Naive B cell (primary cell): ENCODE data around the gene ANKMY1. TPM values are rescaled to one million over a fixed set of nuclear protein-coding genes. Genes with fewer than 3 reads are reported as not detected.
"Not testable (repeated sequence)": the region's sequence is repeated elsewhere in the genome, so short reads cannot be mapped to it uniquely, and the experiment has no call there.

Experiments
- ATAC-seq, 2 donors: fragments of 150-1000 bp; cut with Tn5 transposase; 2 replicates each; pipeline ENCODE4 v1.10.0; 2021; ENCODE audit warnings: low read depth in 2 of 2, mild to moderate bottlenecking in 2 of 2, moderate library complexity in 2 of 2
- DNase-seq: peaks from one replicate; pipeline ENCODE4 v3.0.0; 2022
- H3K27ac Mint-ChIP-seq, 6 donors: one replicate each; pipeline ENCODE4 v1.8.0; 2020 to 2022; ENCODE audit warnings: mild to moderate bottlenecking in 6 of 6, mixed read lengths in 6 of 6, moderate library complexity in 5 of 6, inconsistent platforms in 2 of 6
- H3K27me3 Mint-ChIP-seq, 3 donors: one replicate each; pipeline ENCODE4 v1.8.0; 2021 to 2022; ENCODE audit warnings: mixed read lengths in 3 of 3, mild to moderate bottlenecking in 1 of 3
- H3K36me3 Mint-ChIP-seq, 2 donors: one replicate each; pipeline ENCODE4 v1.8.0; 2020 to 2022; ENCODE audit warnings: mixed read lengths in 2 of 2, inconsistent platforms in 1 of 2, mild to moderate bottlenecking in 1 of 2
- H3K4me1 Mint-ChIP-seq, 3 donors: one replicate each; pipeline ENCODE4 v1.8.0; 2020 to 2022; ENCODE audit warnings: mixed read lengths in 3 of 3, inconsistent platforms in 1 of 3, mild to moderate bottlenecking in 1 of 3, moderate library complexity in 1 of 3
- H3K4me3 Mint-ChIP-seq, 8 donors: one replicate each; pipeline ENCODE4 v1.8.0; 2020 to 2022; ENCODE audit warnings: mild to moderate bottlenecking in 8 of 8, mixed read lengths in 8 of 8, moderate library complexity in 8 of 8, inconsistent platforms in 2 of 8
- H3K9me3 Mint-ChIP-seq, 7 donors: one replicate each; pipeline ENCODE4 v1.8.0; 2020 to 2022; ENCODE audit warnings: mixed read lengths in 7 of 7, mild to moderate bottlenecking in 5 of 7, inconsistent platforms in 2 of 7, moderate library complexity in 1 of 7
- polyA plus RNA-seq, 6 donors: library from polyadenylated mRNA; unstranded; fragments of 300-500 nt; fragmentation: Illumina TruSeq; gene quantifications; one replicate each; pipeline ENCODE4 v1.2.3, GENCODE V29; 2021; ENCODE audit warnings: low read depth in 6 of 6

Gene ANKMY1
- polyA plus RNA-seq, 6 donors from 2014 or later = 5.8 to 21.1 (median 8.9) TPM

DNA sequence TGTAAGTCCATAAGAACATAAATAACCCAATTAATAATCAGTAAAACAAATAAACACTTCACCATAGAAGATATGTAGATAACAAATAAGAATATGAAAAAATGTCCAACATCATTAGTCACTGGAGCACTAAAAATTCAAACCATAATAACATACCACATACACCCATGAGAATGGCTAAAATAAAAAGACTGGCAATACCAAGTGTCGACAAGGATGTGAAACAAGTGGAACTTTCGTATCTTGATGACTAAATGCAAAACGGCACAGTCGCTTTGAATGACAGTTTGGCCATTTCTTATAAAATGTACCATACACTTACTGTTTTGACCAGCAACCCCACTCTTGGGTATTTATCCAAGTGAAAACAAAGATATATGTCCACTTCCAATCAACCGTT is 26.8 kb downstream of the ANKMY1 start:
- peaks cover 6 to 20% (median 14%) of the 10 kb centered on the region in 3 donors for H3K4me1 Mint-ChIP-seq
- H3K9me3 Mint-ChIP-seq = peaks cover 18 to 37% (median 32%) of the 10 kb centered on the region in 7 donors
- no peak overlapping the region for H3K27ac Mint-ChIP-seq
- no peak for ATAC-seq
- peaks cover 41 to 68% of the 10 kb centered on the region in 2 donors for H3K36me3 Mint-ChIP-seq
- H3K4me3 Mint-ChIP-seq = no peak overlapping the region
- no peaks in the 10 kb centered on the region for H3K27me3 Mint-ChIP-seq
- no peak for DNase-seq

- ATAC-seq (no peak), DNase-seq (no peak)
- H3K27me3 Mint-ChIP-seq = no peaks in the 10 kb centered on the region
- peaks cover 18 to 37% (median 32%) of the 10 kb centered on the region in 7 donors for H3K9me3 Mint-ChIP-seq
- H3K4me1 Mint-ChIP-seq = peaks cover 10 to 14% (median 11%) of the 10 kb centered on the region in 3 donors
- H3K36me3 Mint-ChIP-seq = peaks cover 36 to 73% of the 10 kb centered on the region in 2 donors
- no peak overlapping the region for H3K4me3 Mint-ChIP-seq
- no peak overlapping the region for H3K27ac Mint-ChIP-seq
Measured at GRCh38 chr2:240530181-240530580, 27.6 kb downstream of the ANKMY1 start.

DNA sequence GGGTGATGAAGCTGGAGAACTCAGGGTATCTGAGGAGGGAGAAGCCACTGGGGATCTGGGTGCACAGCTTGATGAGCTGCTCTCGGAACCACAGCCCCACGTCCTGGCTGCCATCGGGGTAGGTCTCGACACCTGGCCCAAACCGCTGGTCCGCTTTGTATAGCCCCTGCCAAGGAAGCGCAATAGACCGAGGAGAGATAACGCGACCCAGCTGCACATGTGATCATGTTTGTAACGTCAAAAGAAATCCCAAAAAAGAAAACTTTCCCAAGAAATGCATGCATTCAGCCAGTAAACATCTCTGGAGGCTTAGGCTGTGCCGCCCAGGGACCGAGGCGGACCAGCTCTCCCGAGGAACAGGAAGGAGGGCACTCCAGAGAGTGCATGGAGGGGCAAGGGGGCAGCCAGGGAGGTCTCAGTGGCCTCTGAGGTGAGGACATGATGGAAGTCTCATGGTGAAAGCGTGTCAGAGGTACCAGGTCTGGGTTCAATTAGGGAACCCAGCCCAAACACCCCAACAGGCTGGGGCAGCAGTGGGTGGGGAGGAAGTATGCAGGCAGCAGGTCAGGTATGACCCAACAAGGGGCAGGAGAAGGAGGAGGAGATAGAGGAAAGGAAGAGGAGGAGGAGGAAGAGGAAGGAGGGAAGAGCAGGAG is 28.3 kb downstream of the ANKMY1 start:
- ATAC-seq (no peak), DNase-seq (no peak)
- H3K27ac Mint-ChIP-seq = peak overlapping the region in 1 of 6 donors; percentile 28
- H3K36me3 Mint-ChIP-seq = peaks cover 40 to 73% of the 10 kb centered on the region in 2 donors
- H3K27me3 Mint-ChIP-seq = no peaks in the 10 kb centered on the region
- H3K4me3 Mint-ChIP-seq = peak overlapping the region in 1 of 8 donors; percentile 40
- peaks cover 7 to 19% (median 16%) of the 10 kb centered on the region in 3 donors for H3K4me1 Mint-ChIP-seq
- H3K9me3 Mint-ChIP-seq = peaks cover 19 to 44% (median 32%) of the 10 kb centered on the region in 7 donors

- ATAC-seq = no peak
- Mint-ChIP-seq H3K36me3 (peaks cover 42 to 71% of the 10 kb centered on the region in 2 donors), H3K27me3 (no peaks in the 10 kb centered on the region), H3K4me1 (peaks cover 7 to 19% (median 16%) of the 10 kb centered on the region in 3 donors), H3K9me3 (peaks cover 18 to 43% (median 35%) of the 10 kb centered on the region in 7 donors), H3K27ac (no peak overlapping the region), H3K4me3 (no peak overlapping the region)
- no peak for DNase-seq
Measured at GRCh38 chr2:240528406-240529040, 29.3 kb downstream of the ANKMY1 start.

DNA sequence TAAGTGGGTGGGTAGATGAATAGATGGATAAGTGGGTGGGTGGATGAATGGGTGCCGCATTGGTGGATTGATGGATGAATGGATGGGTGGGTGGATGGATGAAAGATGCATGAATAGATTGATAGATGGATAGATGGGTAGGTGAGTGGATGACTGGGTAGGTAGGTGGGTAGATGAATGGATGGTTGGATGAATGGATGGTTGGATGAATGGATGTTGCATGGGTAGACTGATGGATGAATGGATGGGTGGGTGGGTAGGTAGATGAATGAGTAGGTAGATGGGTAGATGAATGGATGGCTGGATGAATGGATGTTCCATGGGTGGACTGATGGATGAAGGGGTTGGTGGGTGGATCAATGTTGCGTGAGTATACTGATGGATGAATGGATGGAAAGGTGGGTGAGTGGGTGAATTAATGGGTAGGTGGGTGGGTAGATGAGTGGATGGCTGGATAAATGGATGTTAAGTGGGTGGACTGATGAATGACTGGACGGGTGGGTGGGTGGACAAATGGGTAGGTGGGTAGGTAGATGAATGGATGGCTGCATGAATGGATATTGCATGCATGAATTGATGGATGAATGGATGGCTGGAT is 30.5 kb downstream of the ANKMY1 start:
- no peak for ATAC-seq
- Mint-ChIP-seq H3K4me3 (no peak overlapping the region), H3K9me3 (peaks cover 14 to 37% (median 27%) of the 10 kb centered on the region in 7 donors), H3K27ac (peak overlapping the region in 2 of 6 donors; percentile 2 to 27), H3K36me3 (peaks cover 47 to 72% of the 10 kb centered on the region in 2 donors), H3K27me3 (no peaks in the 10 kb centered on the region), H3K4me1 (peaks cover 7 to 21% (median 16%) of the 10 kb centered on the region in 3 donors)
- no peak for DNase-seq

DNA sequence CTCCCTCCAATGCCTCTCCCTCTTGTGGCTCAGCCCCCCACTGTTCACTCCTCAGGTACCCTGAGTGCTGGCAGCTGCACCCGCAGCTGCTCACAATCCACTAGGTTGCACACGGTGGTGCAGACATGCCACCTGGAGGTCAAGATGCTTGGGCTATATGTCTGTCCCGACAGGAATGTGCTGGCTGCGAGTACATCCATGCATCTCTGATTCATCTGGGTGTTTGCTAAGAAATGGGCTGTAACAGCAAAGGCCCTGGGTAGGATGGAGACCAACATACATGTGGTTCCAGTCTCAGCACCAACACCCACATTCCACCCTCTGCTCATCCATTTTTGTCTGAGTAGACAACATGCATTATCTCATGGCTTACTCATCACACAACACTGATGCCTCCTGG is 31.3 kb downstream of the ANKMY1 start:
- Mint-ChIP-seq H3K4me3 (no peak overlapping the region), H3K27ac (no peak overlapping the region), H3K36me3 (peaks cover 44 to 68% of the 10 kb centered on the region in 2 donors), H3K4me1 (peaks cover 7 to 22% (median 16%) of the 10 kb centered on the region in 3 donors), H3K27me3 (no peaks in the 10 kb centered on the region), H3K9me3 (peaks cover 8 to 31% (median 22%) of the 10 kb centered on the region in 7 donors)
- no peak for ATAC-seq
- no peak for DNase-seq

GRCh38 chr2:240525802-240526201 is 32.0 kb downstream of the ANKMY1 start:
- Mint-ChIP-seq H3K4me1 (peaks cover 7 to 24% (median 16%) of the 10 kb centered on the region in 3 donors), H3K9me3 (peaks cover 4 to 24% (median 15%) of the 10 kb centered on the region in 7 donors)

GRCh38 chr2:240524963-240525718 is 32.6 kb downstream of the ANKMY1 start:
- H3K4me3 Mint-ChIP-seq = no peak overlapping the region
- H3K9me3 Mint-ChIP-seq = peaks cover 4 to 27% (median 18%) of the 10 kb centered on the region in 7 donors
- peaks cover 7 to 27% (median 19%) of the 10 kb centered on the region in 3 donors for H3K4me1 Mint-ChIP-seq
- H3K36me3 Mint-ChIP-seq = peaks cover 38 to 67% of the 10 kb centered on the region in 2 donors
- peak overlapping the region in 2 of 6 donors; percentile 28 to 88 for H3K27ac Mint-ChIP-seq
- ATAC-seq (no peak), DNase-seq (no peak)
- H3K27me3 Mint-ChIP-seq = peaks cover 0 to 7% (median 0%) of the 10 kb centered on the region in 3 donors

More at GRCh38 chr2:240525802-240526201, 32.0 kb downstream of the ANKMY1 start:
- Mint-ChIP-seq H3K27me3 (peaks cover 0 to 2% (median 0%) of the 10 kb centered on the region in 3 donors), H3K36me3 (peaks cover 38 to 67% of the 10 kb centered on the region in 2 donors), H3K27ac (no peak overlapping the region), H3K4me3 (no peak overlapping the region)
- DNase-seq = no peak
- no peak for ATAC-seq

DNA sequence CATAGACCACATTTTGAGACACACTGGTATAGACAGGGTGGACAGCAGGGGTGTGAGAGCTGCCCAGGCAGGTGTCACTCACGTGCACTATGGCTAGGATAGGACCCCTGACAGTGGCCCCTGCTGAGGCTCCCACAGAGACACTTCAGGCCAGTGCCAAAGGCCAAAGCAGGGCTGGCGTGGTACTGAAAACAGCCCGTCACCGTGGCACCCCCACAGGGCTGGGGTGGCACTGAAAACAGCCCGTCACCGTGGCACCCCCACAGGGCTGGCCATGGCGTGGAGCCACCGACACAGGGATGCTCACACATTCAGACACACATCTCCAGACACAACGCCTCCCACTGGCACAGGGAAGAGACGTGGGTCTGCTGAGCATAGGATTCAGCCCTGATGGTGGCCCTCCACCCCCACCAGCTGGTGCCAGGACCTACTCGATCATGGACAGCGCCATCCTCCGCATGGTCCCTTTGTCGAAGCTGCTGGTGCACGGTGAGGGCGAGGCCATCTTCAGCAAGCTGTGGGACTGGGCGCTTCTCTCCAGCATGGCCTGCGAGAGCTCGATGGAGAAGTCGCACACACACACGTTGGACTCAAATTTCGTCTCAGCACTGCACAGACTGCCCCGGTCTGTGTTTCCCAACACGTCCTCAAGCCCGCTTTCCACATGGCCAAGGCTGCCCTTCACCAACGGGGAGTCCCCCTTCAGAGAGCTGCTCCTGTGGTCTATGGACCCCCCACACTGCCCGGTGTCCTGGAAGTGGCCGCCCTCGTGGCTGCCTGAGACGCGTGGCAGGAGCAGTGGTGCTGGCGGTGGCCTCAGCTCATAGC is 34.1 kb downstream of the ANKMY1 start:
- no peak overlapping the region for H3K4me3 Mint-ChIP-seq
- no peak for ATAC-seq
- H3K27me3 Mint-ChIP-seq = peaks cover 0 to 7% (median 0%) of the 10 kb centered on the region in 3 donors
- peaks cover 38 to 58% of the 10 kb centered on the region in 2 donors for H3K36me3 Mint-ChIP-seq
- no peak for DNase-seq
- H3K9me3 Mint-ChIP-seq = peaks cover 4 to 23% (median 14%) of the 10 kb centered on the region in 7 donors
- peak overlapping the region in 1 of 6 donors; percentile 44 for H3K27ac Mint-ChIP-seq
- peaks cover 0 to 25% (median 19%) of the 10 kb centered on the region in 3 donors for H3K4me1 Mint-ChIP-seq

DNA sequence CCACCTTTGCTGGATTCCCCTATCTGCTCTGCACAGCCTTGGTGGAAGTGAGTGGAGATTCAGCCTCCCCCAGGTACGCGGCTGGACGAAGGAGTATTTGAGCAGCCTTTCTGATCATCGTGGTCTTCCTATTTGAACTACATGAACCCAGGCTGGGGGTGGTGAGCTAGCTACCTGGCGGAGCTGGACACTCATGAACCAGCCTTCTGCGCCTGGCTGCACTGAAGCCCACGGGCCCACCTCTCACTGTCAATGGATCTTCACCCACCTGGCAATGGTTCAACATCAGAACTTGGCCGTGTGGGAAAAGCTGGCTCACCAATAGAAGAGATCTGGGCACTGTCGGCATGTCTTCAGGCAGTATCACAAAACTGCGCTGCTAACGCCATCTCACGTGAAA is 35.4 kb downstream of the ANKMY1 start:
- ATAC-seq (no peak), DNase-seq (no peak)
- Mint-ChIP-seq H3K27ac (no peak overlapping the region), H3K36me3 (peaks cover 34 to 51% of the 10 kb centered on the region in 2 donors), H3K4me1 (peaks cover 0 to 18% (median 18%) of the 10 kb centered on the region in 3 donors), H3K27me3 (peaks cover 0 to 7% (median 0%) of the 10 kb centered on the region in 3 donors), H3K4me3 (no peak overlapping the region), H3K9me3 (peaks cover 4 to 23% (median 11%) of the 10 kb centered on the region in 7 donors)

GRCh38 chr2:240521885-240522284 is 35.9 kb downstream of the ANKMY1 start:
- H3K9me3 Mint-ChIP-seq = peaks cover 3 to 22% (median 6%) of the 10 kb centered on the region in 7 donors
- peaks cover 29 to 45% of the 10 kb centered on the region in 2 donors for H3K36me3 Mint-ChIP-seq
- H3K4me3 Mint-ChIP-seq, ATAC-seq, H3K27me3 Mint-ChIP-seq, H3K27ac Mint-ChIP-seq, DNase-seq: not testable (repeated sequence)
- H3K4me1 Mint-ChIP-seq = peaks cover 0 to 17% (median 13%) of the 10 kb centered on the region in 3 donors

GRCh38 chr2:240520974-240521350 is 36.8 kb downstream of the ANKMY1 start:
- DNase-seq (no peak), ATAC-seq (no peak)
- H3K36me3 Mint-ChIP-seq = peaks cover 28 to 41% of the 10 kb centered on the region in 2 donors
- H3K9me3 Mint-ChIP-seq = peaks cover 3 to 22% (median 6%) of the 10 kb centered on the region in 7 donors
- H3K4me1 Mint-ChIP-seq = peaks cover 0 to 13% (median 13%) of the 10 kb centered on the region in 3 donors
- peaks cover 0 to 7% (median 0%) of the 10 kb centered on the region in 3 donors for H3K27me3 Mint-ChIP-seq
- H3K4me3 Mint-ChIP-seq = no peak overlapping the region
- peak overlapping the region in 2 of 6 donors; percentile 28 to 70 for H3K27ac Mint-ChIP-seq
